HG03457 (cell line): Measurements from ENCODE around the gene HNRNPM.
"Not testable (repeated sequence)": the region's sequence is repeated elsewhere in the genome, so short reads cannot be mapped to it uniquely, and the experiment has no call there.

Experiments used
- ATAC-seq: cut with Tn5 transposase; IDR thresholded peaks from one replicate; pipeline ENCODE4 v1.9.1; 2021; ENCODE audit warnings: moderate number of reproducible peaks; ENCODE audit not compliant: unreplicated experiment

Gene HNRNPM

GRCh38 chr19:8506402-8506957 is 61.7 kb downstream of the HNRNPM start:
- no peak for ATAC-seq

GRCh38 chr19:8510589-8511115 is 65.9 kb downstream of the HNRNPM start:
- ATAC-seq, result no peak

GRCh38 chr19:8511573-8512101 is 66.9 kb downstream of the HNRNPM start:
- no peak for ATAC-seq

GRCh38 chr19:8512115-8512967 is 67.6 kb downstream of the HNRNPM start:
- no peak for ATAC-seq

GRCh38 chr19:8513036-8513686 is 68.4 kb downstream of the HNRNPM start:
- no peak for ATAC-seq

GRCh38 chr19:8513687-8514504 is 69.1 kb downstream of the HNRNPM start, which contains the start of gene ZNF414:
ZNF414 (minus strand) TSS chr19:8514167; CDS start chr19:8514046, 121 bp downstream.
- peak; percentile 74 for ATAC-seq

- not testable (repeated sequence) for ATAC-seq
These were observed 69.8 kb downstream of the HNRNPM start for GRCh38 chr19:8514505-8515009.

GRCh38 chr19:8515317-8515716 is 70.5 kb downstream of the HNRNPM start:
- no peak for ATAC-seq

- ATAC-seq, result no peak
These were observed 73.0 kb downstream of the HNRNPM start for GRCh38 chr19:8517551-8518442.

GRCh38 chr19:8518536-8518935 is 73.8 kb downstream of the HNRNPM start:
- ATAC-seq, result no peak

GRCh38 chr19:8519388-8519787 is 74.6 kb downstream of the HNRNPM start:
- ATAC-seq, result no peak

- ATAC-seq, result no peak
These were observed 80.6 kb downstream of the HNRNPM start for GRCh38 chr19:8525401-8525684.

GRCh38 chr19:8526345-8527091 is 81.7 kb downstream of the HNRNPM start:
- no peak for ATAC-seq

- ATAC-seq, result no peak
These were observed 83.7 kb downstream of the HNRNPM start for GRCh38 chr19:8528500-8528899.

GRCh38 chr19:8529369-8530006 is 84.7 kb downstream of the HNRNPM start:
- ATAC-seq, result no peak

- ATAC-seq, result no peak
These were observed 85.4 kb downstream of the HNRNPM start for GRCh38 chr19:8530061-8530679.

- ATAC-seq, result no peak
These were observed 86.7 kb downstream of the HNRNPM start for GRCh38 chr19:8531470-8531869.

GRCh38 chr19:8532225-8532624 is 87.5 kb downstream of the HNRNPM start:
- no peak for ATAC-seq
